H1 (cell line): ENCODE data around the gene ST6GALNAC5. TPM values are rescaled to one million over a fixed set of nuclear protein-coding genes. Genes with fewer than 3 reads are reported as not detected.

Experiments
- CTCF ChIA-PET: fragments of 300-600 bp; sonication (Branson Sonifier 250); formaldehyde crosslinking; loops from one replicate; lab custom pipeline; 2021; ENCODE audit not compliant: partially characterized antibody; lab: Charles Lee
- POLR2A ChIA-PET: fragments of 300-600 bp; sonication (Branson Sonifier 250); formaldehyde crosslinking; loops from one replicate; lab custom pipeline; 2021; ENCODE audit warnings: inconsistent platforms; ENCODE audit not compliant: partially characterized antibody; lab: Charles Lee
- DNase-seq, 2 experiments: peaks; one replicate each; pipeline versions ENCODE4 v3.0.0 to v3.0.0-alpha.2; 2010 to 2022; ENCODE audit warnings: low spot score in 2 of 2, low read depth in 1 of 2, mixed read lengths in 1 of 2
- FAIRE-seq: peaks from 2 replicates; lab custom pipeline; 2011; peaks lifted over from hg19 to GRCh38; lab: Jason Lieb, UNC
- H2AFZ ChIP-seq: 2 replicates; pipeline ENCODE4 v1.8.1; 2012; ENCODE audit warnings: low read length, inconsistent platforms
- H2AK5ac ChIP-seq: 2 replicates; pipeline ENCODE4 v1.6.1; 2013; ENCODE audit warnings: low read depth, low read length
- H2BK120ac ChIP-seq: replicated peaks from 2 replicates; pipeline ENCODE3; 2013; ENCODE audit warnings: low read depth, low read length, inconsistent platforms
- H2BK12ac ChIP-seq: 2 replicates; pipeline ENCODE4 v1.6.1; 2013; ENCODE audit warnings: low read depth, low read length
- H2BK15ac ChIP-seq: 2 replicates; pipeline ENCODE4 v1.6.1; 2013; ENCODE audit warnings: low read length
- H2BK20ac ChIP-seq: 2 replicates; pipeline ENCODE4 v1.6.1; 2013; ENCODE audit warnings: low read length
- H2BK5ac ChIP-seq: 2 replicates; pipeline ENCODE4 v1.6.1; 2013; ENCODE audit warnings: low read depth, low read length
- H3K14ac ChIP-seq: 2 replicates; pipeline ENCODE4 v1.6.1; 2013; ENCODE audit warnings: inconsistent platforms; ENCODE audit not compliant: insufficient read length
- H3K18ac ChIP-seq: 2 replicates; pipeline ENCODE4 v1.6.1; 2013; ENCODE audit warnings: low read length; ENCODE audit errors: extremely low read depth
- H3K23ac ChIP-seq: 2 replicates; pipeline ENCODE4 v1.6.1; 2013; ENCODE audit warnings: inconsistent platforms; ENCODE audit not compliant: insufficient read length
- H3K23me2 ChIP-seq: 2 replicates; pipeline ENCODE4 v1.6.1; 2013; ENCODE audit warnings: low read depth, low read length
- H3K27ac ChIP-seq: 2 replicates; pipeline ENCODE4 v1.6.1; 2011; ENCODE audit warnings: low read depth, low read length, inconsistent platforms
- H3K27me3 ChIP-seq, 4 experiments: replicated peaks in 1 of 4; 1 replicate in 1 of 4; 2 replicates in 3 of 4; pipeline versions ENCODE4 v1.6.1 to v1.8.1; 2011 to 2013; ENCODE audit warnings: low read length in 3 of 4, mild to moderate bottlenecking in 3 of 4, inconsistent platforms in 2 of 4, mixed read lengths in 2 of 4, moderate library complexity in 1 of 4; ENCODE audit not compliant: control insufficient read depth in 3 of 4, insufficient read depth in 3 of 4; ENCODE audit errors: extremely low read depth in 1 of 4
- H3K36me3 ChIP-seq, 4 experiments: 2 replicates each; pipeline versions ENCODE4 v1.6.1 to v1.8.1; 2011 to 2013; ENCODE audit warnings: mild to moderate bottlenecking in 4 of 4, low read length in 3 of 4, moderate library complexity in 2 of 4, control low read depth in 1 of 4, inconsistent platforms in 1 of 4; ENCODE audit not compliant: insufficient read depth in 4 of 4, control insufficient read depth in 2 of 4
- H3K4ac ChIP-seq: replicated peaks from 2 replicates; pipeline ENCODE3; 2013; ENCODE audit warnings: low read length, low read depth, mixed read lengths, inconsistent platforms; ENCODE audit not compliant: insufficient read length
- H3K4me1 ChIP-seq, 4 experiments: replicated peaks in 1 of 4; 1 replicate in 1 of 4; 2 replicates in 3 of 4; pipeline versions ENCODE4 v1.6.1 to v1.8.1; 2011 to 2013; ENCODE audit warnings: low read length in 3 of 4, inconsistent platforms in 2 of 4, mixed read lengths in 1 of 4; ENCODE audit not compliant: insufficient read depth in 4 of 4, control insufficient read depth in 3 of 4
- H3K4me2 ChIP-seq, 2 experiments: 2 replicates each; pipeline versions ENCODE4 v1.6.1 to v1.8.1; 2011 to 2013; ENCODE audit warnings: low read depth in 2 of 2, low read length in 2 of 2, control low read depth in 1 of 2, inconsistent platforms in 1 of 2, mild to moderate bottlenecking in 1 of 2; ENCODE audit not compliant: insufficient read depth in 1 of 2
- H3K4me3 ChIP-seq, 4 experiments: fragments of 200-600, 300-600 bp in 1 of 4; sonication (generic), shearing (Covaris generic), sonication (Bioruptor Twin) in 1 of 4; 2 replicates each; pipeline versions ENCODE4 v1.5.1 to v1.8.1; 2011 to 2016; ENCODE audit warnings: low read length in 4 of 4, low read depth in 3 of 4, control low read depth in 2 of 4, inconsistent platforms in 2 of 4, mild to moderate bottlenecking in 2 of 4, mixed read lengths in 1 of 4, moderate library complexity in 1 of 4; ENCODE audit not compliant: insufficient read depth in 2 of 4; ENCODE audit errors: extremely low read depth in 1 of 4
- H3K56ac ChIP-seq: replicated peaks from 2 replicates; pipeline ENCODE3; 2013; ENCODE audit warnings: low read depth, mild to moderate bottlenecking, mixed read lengths, low read length, inconsistent platforms; ENCODE audit not compliant: insufficient read length
- H3K79me1 ChIP-seq: 2 replicates; pipeline ENCODE4 v1.6.1; 2013; ENCODE audit warnings: low read depth, low read length, control low read depth
- H3K79me2 ChIP-seq, 2 experiments: 2 replicates each; pipeline versions ENCODE4 v1.6.1 to v1.8.1; 2012 to 2013; ENCODE audit warnings: low read length in 2 of 2, mild to moderate bottlenecking in 2 of 2, inconsistent platforms in 1 of 2; ENCODE audit not compliant: insufficient read depth in 2 of 2, control insufficient read depth in 1 of 2
- H3K9ac ChIP-seq, 4 experiments: replicated peaks in 1 of 4; 1 replicate in 1 of 4; 2 replicates in 3 of 4; pipeline versions ENCODE4 v1.6.1 to v1.8.1; 2011 to 2013; ENCODE audit warnings: low read depth in 3 of 4, low read length in 3 of 4, control low read depth in 2 of 4, mild to moderate bottlenecking in 2 of 4, moderate library complexity in 2 of 4, inconsistent platforms in 1 of 4; ENCODE audit errors: extremely low read depth in 1 of 4
- H3K9me3 ChIP-seq, 2 experiments: 2 replicates each; pipeline versions ENCODE4 v1.6.1 to v1.8.1; 2012 to 2013; ENCODE audit warnings: mild to moderate bottlenecking in 2 of 2, moderate library complexity in 2 of 2, control low read depth in 1 of 2, inconsistent platforms in 1 of 2, low read depth in 1 of 2, low read length in 1 of 2, mixed read lengths in 1 of 2; ENCODE audit not compliant: insufficient read depth in 2 of 2
- H4K20me1 ChIP-seq, 2 experiments: replicated peaks in 1 of 2; 2 replicates each; pipeline versions ENCODE3 to v1.8.1; 2011 to 2013; ENCODE audit warnings: inconsistent platforms in 2 of 2, low read length in 2 of 2, mild to moderate bottlenecking in 1 of 2; ENCODE audit not compliant: insufficient read depth in 2 of 2, control insufficient read depth in 1 of 2
- H4K5ac ChIP-seq: 2 replicates; pipeline ENCODE4 v1.6.1; 2013; ENCODE audit warnings: low read length, low read depth, mixed read lengths, inconsistent platforms; ENCODE audit not compliant: insufficient read length
- H4K8ac ChIP-seq: 2 replicates; pipeline ENCODE4 v1.8.0; 2013; ENCODE audit warnings: mild to moderate bottlenecking, moderate library complexity, low read length, inconsistent platforms; ENCODE audit not compliant: insufficient read depth; ENCODE audit errors: extremely low read depth
- H4K91ac ChIP-seq: replicated peaks from 2 replicates; pipeline ENCODE3; 2013; ENCODE audit warnings: low read length, mixed read lengths, inconsistent platforms; ENCODE audit not compliant: insufficient read length
- CHD1 ChIP-seq: IDR thresholded peaks from 2 replicates; pipeline ENCODE4 v1.6.1; 2012; ENCODE audit warnings: low read depth, low read length, improper control_type of control experiment
- HDAC2 ChIP-seq, 2 experiments: fragments of 300-600 bp in 1 of 2; sonication (generic) in 1 of 2; IDR thresholded peaks; 2 replicates each; pipeline ENCODE4 v1.6.1; 2011 to 2012; ENCODE audit warnings: low read depth in 2 of 2, low read length in 2 of 2, mild to moderate bottlenecking in 2 of 2, moderate library complexity in 2 of 2, borderline replicate concordance in 1 of 2, inconsistent platforms in 1 of 2
- POLR2AphosphoS5 ChIP-seq: IDR thresholded peaks from 2 replicates; pipeline ENCODE4 v1.6.1; 2011; ENCODE audit warnings: low read depth, low read length
- SAP30 ChIP-seq: fragments of 300-600 bp; sonication (generic); IDR thresholded peaks from 2 replicates; pipeline ENCODE4 v1.7.1; 2012; ENCODE audit warnings: low read length, moderate library complexity, mild to moderate bottlenecking, inconsistent platforms; ENCODE audit not compliant: insufficient read depth, insufficient replicate concordance
- SP1 ChIP-seq: IDR thresholded peaks from 2 replicates; pipeline ENCODE4 v1.6.1; 2011; ENCODE audit warnings: low read depth, low read length
- SP2 ChIP-seq: IDR thresholded peaks from 2 replicates; pipeline ENCODE4 v1.6.1; 2012; ENCODE audit warnings: mild to moderate bottlenecking, low read length, inconsistent platforms
- SP4 ChIP-seq: IDR thresholded peaks from 2 replicates; pipeline ENCODE4 v1.6.1; 2012; ENCODE audit warnings: low read length, inconsistent platforms
- SUZ12 ChIP-seq: fragments of 200-600 bp; sonication (generic); IDR thresholded peaks from 2 replicates; pipeline ENCODE4 v1.6.1; 2012; ENCODE audit warnings: mild to moderate bottlenecking, inconsistent platforms, low read length, moderate library complexity, mixed read lengths
- TBP ChIP-seq: IDR thresholded peaks from 2 replicates; pipeline ENCODE4 v1.6.1; 2011; ENCODE audit warnings: low read depth, low read length, improper control_type of control experiment
- WGBS, 2 experiments: shearing (Covaris generic) in 1 of 2; methylation state at CpG; one replicate each; pipeline versions ENCODE4 v1.1.6 to v1.1.7; 2013 to 2015; ENCODE audit warnings: low lambda C conversion rate in 2 of 2, mixed read lengths in 2 of 2, inconsistent platforms in 1 of 2, low coverage in 1 of 2, missing lambda C conversion rate in 1 of 2; ENCODE audit not compliant: insufficient replicate concordance in 2 of 2, insufficient coverage in 1 of 2, insufficient read length in 1 of 2; ENCODE audit errors: extremely low coverage in 1 of 2, missing lambda C conversion rate in 1 of 2; 5-methylcytosine and 5-hydroxymethylcytosine counted together
- polyA plus RNA-seq, 7 experiments: library from polyadenylated mRNA; depleted of rRNA in 3 of 7; stranded (reverse) in 5 of 7; unstranded in 2 of 7; fragments of >200 nt in 5 of 7; fragments of 200-250 nt in 2 of 7; gene quantifications; 1 replicate in 5 of 7; 2 replicates in 1 of 7; 4 replicates in 1 of 7; pipeline versions ENCODE4 v1.2.1 to v1.2.3, GENCODE V29; 2011 to 2013; ENCODE audit warnings: missing spikeins in 2 of 7, mixed read lengths in 2 of 7
- total RNA-seq: library from RNA; stranded (reverse); fragmentation: NEBNext Ultra II Directional; extraction: Animal tissue kit (Norgen Biotek cat#: 25700); gene quantifications from 2 replicates; pipeline ENCODE4 v1.2.1, GENCODE V29; 2021
- TF ChIP-seq, protein P1 (sequence below): IDR thresholded peaks from 2 replicates; pipeline ENCODE4 v1.6.1; 2011; ENCODE audit warnings: low read length, improper control_type of control experiment

Gene ST6GALNAC5
- total and polyA plus RNA-seq, 2 of the 8 experiments (the other 6 are each of a cell fraction or from before 2014, with no cell fraction given), result 6.2 to 7.3 TPM

DNA sequence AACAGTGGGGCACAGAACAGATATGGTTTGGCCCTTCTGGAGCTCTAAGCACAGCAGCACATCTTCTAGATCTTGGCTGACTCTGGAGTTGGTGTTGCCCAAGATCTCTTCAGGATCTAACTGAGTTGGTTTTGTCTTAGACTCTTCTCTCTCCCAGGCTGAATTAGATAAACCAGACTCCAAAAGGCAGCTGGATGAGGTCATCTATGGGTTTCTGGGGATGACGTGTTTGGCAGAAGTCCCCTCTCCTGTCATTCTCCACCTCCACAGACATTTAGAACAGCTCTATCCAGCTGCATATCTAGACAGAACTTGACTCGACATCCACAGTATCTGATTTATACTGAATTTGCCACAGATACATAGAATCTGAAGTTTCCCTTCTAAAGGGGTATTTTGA is 75.3 kb downstream of the ST6GALNAC5 start:
- no peaks in the 10 kb centered on the region for H3K27me3 ChIP-seq
- H3K56ac ChIP-seq, result no peak overlapping the region
- DNase-seq (no peak), FAIRE-seq (no peak)
- no peak overlapping the region for H2BK5ac ChIP-seq
- ChIA-PET CTCF (no interaction called here), POLR2A (no interaction called here)
- H2BK12ac ChIP-seq, result no peak overlapping the region
- no peak overlapping the region for H2BK15ac ChIP-seq
- H3K4me3 ChIP-seq, result no peak overlapping the region
- no peak overlapping the region for H2AK5ac ChIP-seq
- H3K23me2 ChIP-seq, result no peaks in the 10 kb centered on the region
- WGBS, 2 experiments, result 95% methylated on average over 2 of the region's 2 CpGs; no CpG with 5 or more reads in 1 of the 2 experiments
- no peaks in the 10 kb centered on the region for H4K20me1 ChIP-seq
- no peak overlapping the region for H3K4me2 ChIP-seq
- H4K91ac ChIP-seq, result no peak overlapping the region
- no peaks in the 10 kb centered on the region for H3K4me1 ChIP-seq
- H3K23ac ChIP-seq, result no peak overlapping the region
- no peak for TF ChIP-seq POLR2AphosphoS5
- TF ChIP-seq CHD1, result no peak
- TF ChIP-seq HDAC2 (IDR thresholded peaks at IDR 0.05; ENCODE audit: borderline replicate concordance in 1 of 2, low read depth in 2 of 2, low read length in 2 of 2), result no peak
- TF ChIP-seq TBP, result no peak
- TF ChIP-seq, protein P1, sequence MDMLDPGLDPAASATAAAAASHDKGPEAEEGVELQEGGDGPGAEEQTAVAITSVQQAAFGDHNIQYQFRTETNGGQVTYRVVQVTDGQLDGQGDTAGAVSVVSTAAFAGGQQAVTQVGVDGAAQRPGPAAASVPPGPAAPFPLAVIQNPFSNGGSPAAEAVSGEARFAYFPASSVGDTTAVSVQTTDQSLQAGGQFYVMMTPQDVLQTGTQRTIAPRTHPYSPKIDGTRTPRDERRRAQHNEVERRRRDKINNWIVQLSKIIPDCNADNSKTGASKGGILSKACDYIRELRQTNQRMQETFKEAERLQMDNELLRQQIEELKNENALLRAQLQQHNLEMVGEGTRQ, result no peak
- no peak for TF ChIP-seq SP1
- no peak for TF ChIP-seq SUZ12
- TF ChIP-seq SP4, result no peak
- no peak for TF ChIP-seq SAP30
- TF ChIP-seq SP2, result no peak
- H3K9me3 ChIP-seq, result no peaks in the 10 kb centered on the region
- H3K79me2 ChIP-seq, result no peaks in the 10 kb centered on the region
- H2BK120ac ChIP-seq, result no peak overlapping the region
- no peak overlapping the region for H3K18ac ChIP-seq
- no peak overlapping the region for H4K5ac ChIP-seq
- no peak overlapping the region for H2BK20ac ChIP-seq
- no peaks in the 10 kb centered on the region for H3K79me1 ChIP-seq
- no peak overlapping the region for H4K8ac ChIP-seq
- H3K4ac ChIP-seq, result no peak overlapping the region
- H2AFZ ChIP-seq, result no peak overlapping the region
- H3K27ac ChIP-seq, result no peak overlapping the region
- H3K14ac ChIP-seq, result no peak overlapping the region
- H3K9ac ChIP-seq, result no peak overlapping the region
- H3K36me3 ChIP-seq, result no peaks in the 10 kb centered on the region
